Heart left ventricle (tissue), 13 donors: ENCODE data around the gene ECM1.

Experiments used
- CTCF ChIP-seq, 12 donors: fragments of 200-600 bp; sonication (generic) in 4 of 12; IDR thresholded peaks; one replicate each; pipeline versions ENCODE4 v1.5.0 to v1.8.0; 2018 to 2022; ENCODE audit warnings: antibody characterized with exemption in 12 of 12, mild to moderate bottlenecking in 5 of 12
- POLR2A ChIP-seq, 2 donors: fragments of 450-650 bp; IDR thresholded peaks; one replicate each; pipeline ENCODE4 v1.6.1; 2017; ENCODE audit warnings: antibody characterized with exemption in 2 of 2, mild to moderate bottlenecking in 2 of 2, moderate library complexity in 2 of 2
- donor health status: ischemic (EF 13 %, LVEDD 7.1; RV severe dilation, severe dysfunction).
- donor health status: DM: no; HTN: yes; CAD: no.
- donor health status: DM: no; HTN: no; CAD: no.
- donor health status: ischemic (EF 25% LVEDD 6.9; RV normal size, moderate dysfunction).
- donor health status: ischemic (EF 25% LVEDD 5.7; RV mildly dilated, moderate dysfunction).
- donor health status: ischemic (EF 35%, LVEDD 5.7; RV mildly dilated, moderate dysfunction).
- donor health status: nonischemic (EF 11% LVEDD 7.7; RV severe dilation, severe dysfunction).
- donor health status: DM: yes; HTN: yes; CAD: no.
- donor health status: PGD.
- donor health status: ischemic (EF 29% LVEDD 5.4; RV normal size, mild dysfunction).
- donor health status: nonischemic (EF 23%, LVEDD 6.1; RV moderate dilation, normal function).

GRCh38 chr1:150512846-150513245 lies 4.9 kb downstream of the ECM1 start:
- TF ChIP-seq CTCF (IDR thresholded peaks at IDR 0.05): no peak
- TF ChIP-seq POLR2A (IDR thresholded peaks at IDR 0.05): no peak
